GM19397 (cell line): ENCODE data around the gene MAGEA9.
"Not testable (repeated sequence)": the region's sequence is repeated elsewhere in the genome, so short reads cannot be mapped to it uniquely, and the experiment has no call there.

Experiments used
- ATAC-seq: cut with Tn5 transposase; IDR thresholded peaks from one replicate; pipeline ENCODE4 v1.9.1; 2021; ENCODE audit warnings: mild to moderate bottlenecking, moderate library complexity; ENCODE audit not compliant: unreplicated experiment

The MAGEA9 gene

DNA sequence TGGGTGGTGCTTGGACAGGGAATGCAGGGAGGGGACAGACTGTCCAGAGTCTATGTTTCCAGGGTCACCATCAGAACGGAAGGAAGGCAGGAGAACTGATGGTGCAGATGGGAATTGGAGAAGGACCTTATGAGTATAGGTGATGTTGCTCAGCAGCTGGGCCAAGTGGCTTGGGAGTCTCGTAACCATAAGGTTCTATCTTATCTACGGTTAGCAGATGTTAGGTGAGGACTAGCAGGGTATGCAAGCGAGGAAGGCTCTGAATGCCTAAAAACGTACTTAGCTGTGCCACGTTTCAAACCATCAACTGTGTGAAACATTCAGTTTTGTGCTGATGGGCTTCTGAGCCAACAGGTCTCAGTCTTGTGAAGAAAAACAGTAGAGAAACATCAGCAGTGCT lies 22.4 kb downstream of the MAGEA9 start:
- ATAC-seq = no peak

DNA sequence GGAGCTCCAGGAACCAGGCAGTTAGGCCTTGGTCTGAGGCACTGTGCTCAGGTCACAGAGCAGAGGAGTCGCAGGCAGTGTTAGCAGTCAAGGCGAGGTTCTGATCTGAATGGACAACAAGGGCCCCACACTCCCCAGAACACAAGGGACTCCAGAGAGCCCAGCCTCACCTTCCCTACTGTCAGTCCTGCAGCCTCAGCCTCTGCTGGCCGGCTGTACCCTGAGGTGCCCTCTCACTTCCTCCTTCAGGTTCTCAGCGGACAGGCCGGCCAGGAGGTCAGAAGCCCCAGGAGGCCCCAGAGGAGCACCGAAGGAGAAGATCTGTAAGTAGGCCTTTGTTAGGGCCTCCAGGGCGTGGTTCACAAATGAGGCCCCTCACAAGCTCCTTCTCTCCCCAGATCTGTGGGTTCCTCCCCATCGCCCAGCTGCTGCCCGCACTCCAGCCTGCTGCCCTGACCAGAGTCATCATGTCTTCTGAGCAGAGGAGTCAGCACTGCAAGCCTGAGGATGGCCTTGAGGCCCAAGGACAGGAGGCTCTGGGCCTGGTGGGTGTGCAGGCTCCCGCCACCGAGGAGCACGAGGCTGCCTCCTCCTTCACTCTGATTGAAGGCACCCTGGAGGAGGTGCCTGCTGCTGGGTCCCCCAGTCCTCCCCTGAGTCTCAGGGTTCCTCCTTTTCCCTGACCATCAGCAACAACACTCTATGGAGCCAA lies 26.2 kb downstream of the MAGEA9 start:
- ATAC-seq = no peak

DNA sequence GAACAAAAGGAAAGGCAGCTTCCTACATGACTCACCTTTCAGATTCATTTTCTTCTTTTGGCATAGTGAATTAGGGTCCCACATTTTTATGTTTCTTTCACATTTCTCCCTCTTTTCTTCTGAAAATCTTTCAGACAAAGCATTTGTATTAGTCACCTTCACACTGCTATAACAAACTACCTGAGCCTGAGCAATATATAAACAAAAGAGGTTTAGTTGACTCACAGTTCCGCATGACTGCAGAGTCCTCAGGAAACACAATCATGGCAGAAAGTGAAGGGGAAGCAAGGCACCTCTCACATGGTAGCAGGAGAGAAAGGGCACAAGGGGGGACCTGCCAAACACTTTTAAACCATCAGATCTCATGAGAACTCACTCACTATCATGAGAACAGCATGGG lies 36.9 kb downstream of the MAGEA9 start:
- ATAC-seq = no peak

DNA sequence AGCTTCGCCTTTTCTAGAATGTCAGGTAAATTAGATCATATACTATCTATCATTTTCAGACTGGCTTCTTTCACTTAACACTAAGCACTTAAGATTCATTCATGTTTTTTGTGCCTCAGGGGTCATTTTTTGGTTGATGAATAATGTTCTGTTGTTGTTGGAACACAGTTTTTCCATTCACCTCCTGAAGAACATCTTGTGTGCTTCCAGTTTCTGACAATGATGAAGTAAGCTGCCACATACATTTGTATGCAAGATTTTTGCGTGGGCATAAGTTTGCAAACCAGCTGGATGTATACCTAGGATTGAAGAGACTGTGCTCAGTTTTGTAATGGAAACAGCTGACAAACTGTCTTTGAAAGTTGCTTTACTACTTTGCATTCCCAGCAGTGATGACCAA lies 37.6 kb downstream of the MAGEA9 start:
- no peak for ATAC-seq

DNA sequence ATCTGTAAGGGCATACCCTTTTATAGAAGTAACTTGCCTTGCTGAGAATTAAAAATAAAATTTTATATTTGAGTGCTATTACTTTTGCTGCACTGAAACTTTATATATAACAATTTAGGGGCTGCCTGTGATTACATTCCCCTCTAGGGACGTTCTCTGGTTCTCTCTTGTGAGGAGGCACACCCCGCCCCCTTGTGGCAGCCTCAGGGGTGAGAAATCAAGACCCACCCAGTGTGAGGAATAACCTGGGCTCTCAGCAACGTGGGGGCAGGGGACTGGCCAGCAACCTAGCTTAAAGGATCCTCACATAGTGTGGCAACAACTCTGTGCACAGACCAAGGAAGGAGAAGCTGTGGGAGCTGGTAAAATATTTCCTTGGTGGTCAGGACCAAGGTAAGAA lies 43.7 kb downstream of the MAGEA9 start:
- ATAC-seq = no peak

DNA sequence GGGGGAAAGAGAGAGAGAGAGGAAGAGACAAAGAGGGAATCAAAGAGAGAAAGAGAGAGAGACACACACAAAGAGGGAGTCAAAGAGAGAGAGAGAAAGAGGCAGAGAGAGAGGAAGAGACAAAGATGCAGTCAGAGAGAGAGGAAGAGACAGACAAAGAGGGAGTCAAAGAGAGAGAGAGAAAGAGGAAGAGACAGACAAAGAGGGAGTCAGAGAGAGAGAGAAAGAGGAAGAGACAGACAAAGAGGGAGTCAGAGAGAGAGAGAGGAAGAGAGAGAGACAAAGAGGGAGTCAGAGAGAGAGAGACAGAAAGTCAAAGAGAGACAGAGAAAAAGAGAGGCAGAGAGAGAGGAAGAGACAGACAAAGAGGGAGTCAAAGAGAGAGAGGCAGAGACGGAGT lies 45.5 kb downstream of the MAGEA9 start:
- no peak for ATAC-seq

DNA sequence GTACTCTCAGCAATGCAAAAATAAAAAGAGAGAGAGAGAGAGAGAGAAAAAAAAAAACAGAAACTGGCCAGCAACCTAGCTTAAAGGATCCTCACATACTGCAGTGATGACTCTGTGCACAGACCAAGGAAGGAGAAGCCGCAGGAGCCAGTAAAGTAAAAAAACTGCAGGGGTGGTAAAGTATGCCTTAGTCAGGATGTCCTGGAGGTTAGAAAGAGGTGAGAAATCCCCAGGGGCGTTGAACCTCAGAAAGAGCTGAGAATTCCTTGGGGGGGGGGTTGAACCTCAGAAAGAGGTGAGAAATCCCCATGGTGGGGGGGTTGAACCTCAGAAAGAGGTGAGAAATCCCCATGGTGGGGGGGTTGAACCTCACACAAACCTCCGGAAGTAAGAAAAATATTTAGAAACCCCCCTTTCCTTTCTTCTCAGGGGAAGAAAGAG lies 48.0 kb downstream of the MAGEA9 start:
- ATAC-seq = peak; percentile 48

DNA sequence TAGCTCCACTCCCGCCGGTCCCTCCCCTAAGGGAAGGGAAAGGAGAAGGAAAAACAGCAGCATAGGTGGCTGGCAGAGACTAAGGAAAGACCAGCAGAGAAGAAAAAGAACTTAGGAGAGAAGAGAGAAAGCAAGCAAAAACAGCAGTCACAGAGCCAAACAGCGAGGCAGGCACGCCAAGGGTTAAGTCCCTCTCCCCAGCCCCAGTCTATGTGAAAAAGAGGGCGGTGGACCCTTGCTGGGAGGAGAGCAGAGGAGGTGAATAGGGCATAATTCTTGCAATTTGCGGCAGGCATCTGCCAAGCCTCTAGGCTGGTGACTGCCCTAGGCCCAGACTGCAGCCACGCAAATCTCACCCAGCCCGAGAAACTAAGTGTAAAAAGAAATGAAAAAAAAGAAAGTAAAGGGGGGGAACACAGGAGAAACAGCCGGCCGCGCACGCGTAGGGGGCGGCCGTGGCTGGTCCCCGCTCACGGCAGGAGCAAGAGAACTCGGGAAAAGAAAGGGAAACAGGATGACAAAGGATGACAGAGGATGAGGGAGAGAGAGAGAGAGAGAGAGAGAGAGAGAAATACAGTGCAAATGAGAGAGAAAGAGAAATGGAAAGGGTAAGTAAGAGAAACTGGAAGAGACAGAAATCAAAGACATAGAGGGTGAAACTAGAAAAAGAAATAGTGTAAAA lies 48.6 kb downstream of the MAGEA9 start:
- peak; percentile 63 for ATAC-seq

DNA sequence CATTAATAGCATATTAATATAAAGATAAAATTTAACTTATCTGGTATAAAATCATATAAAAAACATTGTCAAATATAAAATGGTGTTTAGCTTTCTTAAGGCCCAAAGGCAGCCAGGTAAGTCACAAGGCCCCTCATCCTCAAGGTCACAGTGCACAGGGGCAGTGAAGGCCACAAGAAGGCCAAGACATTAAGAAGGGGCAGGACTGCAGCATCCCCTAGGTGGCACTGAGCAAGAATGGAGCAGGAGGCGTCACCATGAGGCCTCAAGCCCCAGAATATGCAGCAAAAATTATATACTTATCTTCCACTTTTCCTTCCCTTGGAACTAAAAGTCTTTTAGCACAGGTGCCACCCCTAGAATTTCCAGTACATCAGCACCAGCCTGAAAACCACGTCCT lies 49.7 kb downstream of the MAGEA9 start:
- no peak for ATAC-seq

DNA sequence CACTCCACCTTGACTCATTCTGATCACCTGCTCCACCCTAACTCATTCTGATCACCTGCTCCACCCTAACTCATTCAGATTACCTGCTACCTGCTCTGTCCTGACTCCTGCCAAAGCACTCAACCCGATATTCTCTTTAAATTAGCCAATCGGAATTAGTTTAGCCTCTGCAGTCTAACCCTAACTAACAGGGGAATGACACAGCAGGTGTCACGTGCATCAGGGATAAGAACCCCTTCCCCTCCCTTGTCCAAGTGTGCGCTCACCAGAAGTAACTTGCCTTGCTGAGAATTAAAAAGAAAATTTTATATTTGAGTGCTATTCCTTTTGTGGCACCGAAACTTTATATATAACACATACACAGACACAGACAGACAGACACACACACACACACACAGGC lies 55.0 kb downstream of the MAGEA9 start:
- ATAC-seq = not testable (repeated sequence)

DNA sequence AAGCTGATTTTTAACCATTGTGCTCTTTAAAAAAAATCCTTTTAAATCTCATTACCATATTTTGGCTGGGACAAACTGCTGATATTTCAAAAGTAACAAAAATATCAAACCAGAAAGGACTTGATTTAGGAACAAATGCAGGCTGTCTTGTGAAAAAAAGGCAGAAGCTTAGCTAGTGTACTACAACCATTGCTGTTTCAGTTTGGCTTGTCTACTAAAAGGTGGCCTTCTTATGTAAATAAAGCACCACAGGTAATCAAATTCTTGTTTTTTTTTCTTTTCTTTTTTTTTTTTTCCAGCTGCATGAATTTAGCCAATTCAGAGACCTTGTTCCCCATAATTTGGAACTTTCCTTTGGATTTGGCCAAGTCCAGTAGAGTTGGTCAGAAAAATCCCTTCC lies 55.4 kb downstream of the MAGEA9 start:
- no peak for ATAC-seq
